Activated T-helper 2 cell treated with anti-CD3 and anti-CD28 coated beads, Interferon-gamma antibody, Interleukin-2, Interleukin-4, amounts not matched to agents 10 μg/mL and 5 μg/mL and 100 μg/mL, durations not matched to agents 14 hours and 24 hours and 36 hours (primary cell): Measurements from ENCODE around the gene RRBP1. TPM values are rescaled to one million over a fixed set of nuclear protein-coding genes. Genes with fewer than 3 reads are reported as not detected.
"Not testable (repeated sequence)": the region's sequence is repeated elsewhere in the genome, so short reads cannot be mapped to it uniquely, and the experiment has no call there.

Experiments
- DNase-seq: peaks from one replicate; pipeline ENCODE4 v3.0.0; 2021; ENCODE audit warnings: low spot score
- H3K27ac Mint-ChIP-seq: one replicate; pipeline ENCODE4 v1.8.0; 2021; ENCODE audit warnings: mixed read lengths
- H3K27me3 Mint-ChIP-seq: one replicate; pipeline ENCODE4 v1.8.0; 2021; ENCODE audit warnings: low read depth, mixed read lengths
- H3K36me3 Mint-ChIP-seq: one replicate; pipeline ENCODE4 v1.8.0; 2021; ENCODE audit warnings: low read depth, mixed read lengths
- H3K4me1 Mint-ChIP-seq: one replicate; pipeline ENCODE4 v1.8.0; 2021; ENCODE audit warnings: low read depth, mixed read lengths
- H3K4me3 Mint-ChIP-seq: one replicate; pipeline ENCODE4 v1.8.0; 2021; ENCODE audit warnings: low read depth, mild to moderate bottlenecking, moderate library complexity, mixed read lengths
- H3K9me3 Mint-ChIP-seq: one replicate; pipeline ENCODE4 v1.8.0; 2021; ENCODE audit warnings: mixed read lengths
- intact Hi-C: fragments of 100-400 bp; cut with micrococcal nuclease; formaldehyde crosslinking; loops from one replicate; pipeline ENCODE4 v1.15.1; 2023
- total RNA-seq: library from RNA; stranded (reverse); gene quantifications from 2 replicates; pipeline ENCODE4 v1.2.3, GENCODE V29; 2022

The RRBP1 gene
- total RNA-seq, 1 donor from 2014 or later = 73.6 TPM

DNA sequence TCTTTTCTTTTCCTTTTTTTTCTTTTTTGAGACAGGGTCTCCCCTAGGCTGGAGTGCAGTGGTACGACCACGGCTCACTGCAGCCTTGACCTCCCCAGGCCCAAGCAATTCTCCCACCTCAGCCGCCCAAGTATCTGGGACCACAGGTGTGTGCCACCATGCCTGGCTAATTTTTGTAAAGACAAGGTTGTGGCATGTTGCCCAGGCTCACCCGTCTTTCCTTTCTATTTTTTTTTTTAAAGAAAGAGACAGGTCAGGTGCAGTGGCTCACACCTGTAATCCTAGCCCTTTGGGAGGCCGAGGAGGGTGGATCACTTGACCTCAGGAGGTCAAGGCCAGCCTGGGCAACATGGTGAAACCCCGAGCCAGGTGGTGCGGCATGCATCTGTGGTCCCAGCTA is 34.3 kb upstream of the RRBP1 start:
- H3K4me1 Mint-ChIP-seq = no peaks in the 10 kb centered on the region
- no peak overlapping the region for H3K4me3 Mint-ChIP-seq

DNA sequence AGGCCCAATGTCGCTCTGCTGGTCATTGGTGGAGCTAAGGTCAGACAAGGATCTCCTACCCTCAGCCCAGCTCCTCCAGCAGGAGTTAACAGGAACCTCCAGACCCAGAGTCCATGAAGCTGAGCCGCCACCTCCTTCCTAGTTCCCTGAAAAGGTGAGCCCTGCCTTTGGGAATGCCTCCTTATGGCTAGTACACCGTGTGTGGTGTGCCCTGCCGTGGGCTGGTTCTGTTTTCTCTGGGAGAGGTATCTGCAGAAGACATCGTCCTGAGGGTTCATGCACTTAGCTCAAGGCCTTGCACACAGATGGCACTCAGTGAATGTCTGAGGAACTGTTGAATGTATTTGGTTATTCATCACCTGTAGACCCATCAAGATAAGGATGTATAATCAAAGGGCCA is 33.0 kb upstream of the RRBP1 start:
- Mint-ChIP-seq H3K27me3 (peaks cover 3% of the 10 kb centered on the region), H3K4me3 (no peak overlapping the region), H3K27ac (no peak overlapping the region), H3K4me1 (no peaks in the 10 kb centered on the region), H3K36me3 (no peaks in the 10 kb centered on the region), H3K9me3 (no peaks in the 10 kb centered on the region)
- DNase-seq = no peak
- intact Hi-C loops = no loop called here

More for the DNA sequence above, 34.3 kb upstream of the RRBP1 start:
- no peaks in the 10 kb centered on the region for H3K36me3 Mint-ChIP-seq
- DNase-seq = no peak
- H3K27me3 Mint-ChIP-seq = peaks cover 3% of the 10 kb centered on the region
- H3K27ac Mint-ChIP-seq = no peak overlapping the region
- intact Hi-C loops = no loop called here
- no peaks in the 10 kb centered on the region for H3K9me3 Mint-ChIP-seq

- Mint-ChIP-seq H3K4me1 (no peaks in the 10 kb centered on the region), H3K4me3 (no peak overlapping the region), H3K9me3 (no peaks in the 10 kb centered on the region), H3K27ac (no peak overlapping the region), H3K36me3 (no peaks in the 10 kb centered on the region), H3K27me3 (peaks cover 3% of the 10 kb centered on the region)
- no peak for DNase-seq
- intact Hi-C loops = no loop called here
These were observed 32.6 kb upstream of the RRBP1 start for GRCh38 chr20:17714597-17714996.

DNA sequence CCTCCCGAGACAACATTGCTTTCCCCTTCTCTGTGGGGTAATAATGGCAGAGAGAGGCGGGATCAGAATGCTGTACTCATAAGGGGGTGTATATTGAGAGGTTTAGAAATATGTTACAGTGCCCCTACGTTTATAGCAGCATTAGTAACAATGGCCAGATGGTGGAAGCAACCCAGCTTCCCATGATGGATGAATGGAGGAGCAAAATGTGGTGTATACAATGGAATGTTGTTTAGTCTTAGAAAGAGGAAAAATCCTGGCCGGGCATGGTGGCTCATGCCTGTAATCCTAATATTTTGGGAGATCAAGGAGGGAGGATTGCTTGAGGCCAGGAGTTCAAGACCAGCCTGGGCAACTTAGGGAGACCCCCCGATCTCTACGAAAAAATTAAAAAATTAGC is 30.7 kb upstream of the RRBP1 start:
- H3K4me3 Mint-ChIP-seq = no peak overlapping the region
- no peaks in the 10 kb centered on the region for H3K9me3 Mint-ChIP-seq
- no peaks in the 10 kb centered on the region for H3K4me1 Mint-ChIP-seq
- intact Hi-C loops = no loop called here
- peaks cover 3% of the 10 kb centered on the region for H3K27me3 Mint-ChIP-seq
- H3K27ac Mint-ChIP-seq = no peak overlapping the region
- no peaks in the 10 kb centered on the region for H3K36me3 Mint-ChIP-seq
- DNase-seq = no peak

GRCh38 chr20:17712201-17712600 is 30.2 kb upstream of the RRBP1 start:
- H3K27ac Mint-ChIP-seq = no peak overlapping the region
- H3K9me3 Mint-ChIP-seq = no peaks in the 10 kb centered on the region
- DNase-seq = no peak
- intact Hi-C loops = no loop called here
- no peaks in the 10 kb centered on the region for H3K4me1 Mint-ChIP-seq
- H3K4me3 Mint-ChIP-seq = no peak overlapping the region
- no peaks in the 10 kb centered on the region for H3K36me3 Mint-ChIP-seq
- peaks cover 3% of the 10 kb centered on the region for H3K27me3 Mint-ChIP-seq

- Mint-ChIP-seq H3K4me1 (no peaks in the 10 kb centered on the region), H3K27ac (no peak overlapping the region), H3K27me3 (no peaks in the 10 kb centered on the region), H3K4me3 (no peak overlapping the region), H3K9me3 (no peaks in the 10 kb centered on the region), H3K36me3 (no peaks in the 10 kb centered on the region)
- DNase-seq = no peak
- intact Hi-C loops = no loop called here
These were observed 29.2 kb upstream of the RRBP1 start for GRCh38 chr20:17711267-17711627.

GRCh38 chr20:17710379-17711266 is 28.6 kb upstream of the RRBP1 start:
- Mint-ChIP-seq H3K27ac (no peak overlapping the region), H3K27me3 (no peaks in the 10 kb centered on the region), H3K4me1 (no peaks in the 10 kb centered on the region), H3K9me3 (no peaks in the 10 kb centered on the region), H3K4me3 (no peak overlapping the region), H3K36me3 (no peaks in the 10 kb centered on the region)
- intact Hi-C loops = no loop called here
- DNase-seq = no peak

GRCh38 chr20:17709361-17710293 is 27.6 kb upstream of the RRBP1 start:
- H3K4me3 Mint-ChIP-seq = no peak overlapping the region
- no peaks in the 10 kb centered on the region for H3K36me3 Mint-ChIP-seq
- H3K27me3 Mint-ChIP-seq = no peaks in the 10 kb centered on the region
- intact Hi-C loops = no loop called here
- no peak overlapping the region for H3K27ac Mint-ChIP-seq
- no peaks in the 10 kb centered on the region for H3K4me1 Mint-ChIP-seq
- no peak for DNase-seq
- no peaks in the 10 kb centered on the region for H3K9me3 Mint-ChIP-seq

DNA sequence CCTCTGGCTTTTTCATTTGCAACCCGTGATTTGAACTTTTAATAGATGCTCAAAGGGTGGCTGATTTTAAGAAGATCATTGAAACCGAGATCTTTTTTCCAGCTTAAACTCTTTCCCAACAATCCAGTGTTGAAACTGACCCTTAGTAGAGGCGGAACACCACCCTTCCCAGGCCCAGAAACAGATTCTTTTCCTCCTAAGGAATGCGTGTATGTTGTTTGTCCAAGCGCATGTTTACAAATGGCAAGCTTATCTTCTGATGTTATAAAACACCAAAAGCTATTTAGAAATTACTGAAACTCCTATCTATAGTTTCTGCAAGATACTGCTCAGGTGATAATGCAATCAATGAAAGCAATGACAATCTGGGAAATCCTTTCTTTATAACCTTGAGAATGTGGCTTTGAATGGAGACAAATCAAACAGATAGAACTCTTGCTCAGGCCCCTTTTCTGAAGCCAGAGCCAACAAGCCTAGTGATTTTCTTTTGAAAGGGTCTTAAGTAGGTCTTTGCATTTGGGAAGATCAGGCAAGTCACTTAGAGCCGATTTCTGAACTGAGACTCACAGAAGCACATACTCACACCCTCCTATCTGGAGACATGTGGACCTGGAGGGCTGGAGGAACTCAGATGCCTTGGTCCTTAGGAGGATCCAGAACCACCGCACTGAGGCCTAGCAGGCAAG is 26.8 kb upstream of the RRBP1 start:
- H3K27ac Mint-ChIP-seq = no peak overlapping the region
- H3K27me3 Mint-ChIP-seq = no peaks in the 10 kb centered on the region
- H3K36me3 Mint-ChIP-seq = no peaks in the 10 kb centered on the region
- no peaks in the 10 kb centered on the region for H3K9me3 Mint-ChIP-seq
- DNase-seq = no peak
- intact Hi-C loops = no loop called here
- H3K4me3 Mint-ChIP-seq = no peak overlapping the region
- H3K4me1 Mint-ChIP-seq = no peaks in the 10 kb centered on the region

- H3K36me3 Mint-ChIP-seq, H3K4me3 Mint-ChIP-seq, H3K4me1 Mint-ChIP-seq, H3K27ac Mint-ChIP-seq, H3K9me3 Mint-ChIP-seq, intact Hi-C loops, DNase-seq, H3K27me3 Mint-ChIP-seq: not testable (repeated sequence)
These were observed 25.9 kb upstream of the RRBP1 start for GRCh38 chr20:17707951-17708350.

DNA sequence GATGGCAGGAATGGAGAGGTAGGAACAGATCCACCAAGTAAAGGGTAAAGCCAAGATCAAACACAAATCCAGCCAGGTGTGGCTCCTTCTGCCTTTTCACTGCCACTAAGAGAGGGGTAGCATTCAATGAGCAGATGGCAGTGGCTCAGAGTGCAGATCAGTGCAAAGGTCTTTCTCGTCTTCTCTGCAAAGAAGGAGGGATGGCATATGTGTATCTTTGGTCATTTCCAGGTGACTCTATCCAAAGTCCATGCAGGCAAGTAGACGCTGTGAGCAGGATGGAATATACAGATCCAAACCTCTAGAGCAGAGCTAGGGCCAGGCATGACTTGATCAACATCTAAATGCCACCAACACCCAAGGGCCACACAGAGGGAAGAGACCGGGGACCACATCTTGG is 24.6 kb upstream of the RRBP1 start:
- Mint-ChIP-seq H3K4me3 (no peak overlapping the region), H3K36me3 (no peaks in the 10 kb centered on the region), H3K27me3 (no peaks in the 10 kb centered on the region), H3K4me1 (no peaks in the 10 kb centered on the region), H3K9me3 (no peaks in the 10 kb centered on the region), H3K27ac (no peak overlapping the region)
- intact Hi-C loops = no loop called here
- no peak for DNase-seq

GRCh38 chr20:17705916-17706315 is 23.9 kb upstream of the RRBP1 start:
- Mint-ChIP-seq H3K4me1 (no peaks in the 10 kb centered on the region), H3K9me3 (no peaks in the 10 kb centered on the region), H3K27me3 (no peaks in the 10 kb centered on the region), H3K27ac (no peak overlapping the region), H3K36me3 (no peaks in the 10 kb centered on the region), H3K4me3 (no peak overlapping the region)
- DNase-seq = no peak
- intact Hi-C loops = no loop called here
